HG03097 (cell line): ENCODE measurements around the gene PRM1.
A peak's percentile ranks its signal among the peaks of the same experiment; 100 is the strongest.

ENCODE experiments used
- ATAC-seq: cut with Tn5 transposase; IDR thresholded peaks from one replicate; pipeline ENCODE4 v1.9.1; 2021; ENCODE audit not compliant: unreplicated experiment, low FRiP score

Gene PRM1

GRCh38 chr16:11273721-11274324 lies 7.3 kb downstream of the PRM1 start:
- no peak for ATAC-seq

GRCh38 chr16:11272921-11273720 lies 8.0 kb downstream of the PRM1 start, which contains the start of gene PRM3:
Gene PRM3 (minus strand): TSS chr16:11273629. CDS start chr16:11273595, 34 bp downstream.
- ATAC-seq = no peak

GRCh38 chr16:11272484-11272883 lies 8.6 kb downstream of the PRM1 start:
- no peak for ATAC-seq

- no peak for ATAC-seq
These were observed 9.5 kb downstream of the PRM1 start for GRCh38 chr16:11271610-11272009.

- no peak for ATAC-seq
These were observed 10.4 kb downstream of the PRM1 start for GRCh38 chr16:11270602-11271162.

GRCh38 chr16:11268921-11269375 lies 12.2 kb downstream of the PRM1 start, which contains the start of gene TNP2:
Gene TNP2 (minus strand): TSS chr16:11269325. CDS start chr16:11269262, 63 bp downstream.
- ATAC-seq = no peak

GRCh38 chr16:11265124-11265523 lies 16.0 kb downstream of the PRM1 start:
- no peak for ATAC-seq

- no peak for ATAC-seq
These were observed 16.8 kb downstream of the PRM1 start for GRCh38 chr16:11264155-11264832.

- ATAC-seq = no peak
These were observed 17.4 kb downstream of the PRM1 start for GRCh38 chr16:11263737-11264136.

GRCh38 chr16:11262915-11263314 lies 18.2 kb downstream of the PRM1 start:
- ATAC-seq = no peak

GRCh38 chr16:11260596-11260966 lies 20.5 kb downstream of the PRM1 start:
- ATAC-seq = no peak

GRCh38 chr16:11259655-11260595 lies 21.2 kb downstream of the PRM1 start:
- ATAC-seq = no peak

GRCh38 chr16:11258553-11259492 lies 22.3 kb downstream of the PRM1 start:
- no peak for ATAC-seq

GRCh38 chr16:11257131-11257938 lies 23.8 kb downstream of the PRM1 start:
- ATAC-seq = no peak

GRCh38 chr16:11256661-11257130 lies 24.4 kb downstream of the PRM1 start:
- no peak for ATAC-seq

- ATAC-seq = peak; percentile 52
These were observed 25.1 kb downstream of the PRM1 start, which contains the start of gene SOCS1 for GRCh38 chr16:11255737-11256660. Gene SOCS1 (minus strand): TSS chr16:11256204. CDS start chr16:11255478, 726 bp downstream.
